ENCODE results near the gene PSD.

- no peak for TF ChIP-seq CTCF (conservative IDR thresholded peaks at IDR 0.05 in 1 of 2, IDR thresholded peaks at IDR 0.05 in 1 of 2; ENCODE audit: low read depth in 1 of 2, low read length in 2 of 2)
- TF ChIP-seq EZH2 (IDR thresholded peaks at IDR 0.05; ENCODE audit: low read length, missing control alignments), result no peak
Measured at GRCh38 chr10:102407425-102408130, 11.0 kb downstream of the PSD start.
